ENCODE data around the gene WDR70. TPM values are rescaled to one million over a fixed set of nuclear protein-coding genes. Genes with fewer than 3 reads are reported as not detected.

WDR70 gene
- polyA plus RNA-seq, 1 of the 3 experiments (the other 2 are of a cell fraction): 14.2 TPM

GRCh38 chr5:37496902-37497445, 117.9 kb downstream of the WDR70 start:
- Histone ChIP-seq H3K9me3 (no peaks in the 10 kb centered on the region), H3K36me3 (replicated peaks in 1 of 2; ENCODE audit: control insufficient read depth in 1 of 2, insufficient read depth in 2 of 2, low read length in 1 of 2) (no peaks in the 10 kb centered on the region), H3K79me2 (ENCODE audit: insufficient read depth) (peaks cover 11% of the 10 kb centered on the region; the same call in 1 of the 2 replicates), H3K9ac (no peak overlapping the region), H2AFZ (ENCODE audit: low read depth) (no peak overlapping the region), H3K4me1 (ENCODE audit: control insufficient read depth in 1 of 2, insufficient read depth in 2 of 2, low read depth in 1 of 2, low read length in 1 of 2) (peaks cover 0 to 9% of the 10 kb centered on the region in 2 experiments; a peak in 1 of 4 replicates), H3F3A (replicated peaks; ENCODE audit: insufficient read depth) (peaks cover 11% of the 10 kb centered on the region), H3K27me3 (ENCODE audit: insufficient read depth) (no peaks in the 10 kb centered on the region), H4K20me1 (ENCODE audit: insufficient read depth) (no peaks in the 10 kb centered on the region), H3K9me2 (no peaks in the 10 kb centered on the region), H3K27ac (ENCODE audit: low read depth in 2 of 2, low read length in 1 of 2) (no peak overlapping the region), H3K4me2 (no peak overlapping the region), H3K4me3 (ENCODE audit: low read depth in 2 of 2, low read length in 1 of 2) (no peak overlapping the region)
- no peak for DNase-seq
- CTCF ChIA-PET: no interaction called here
- POLR2A ChIA-PET: no interaction called here
- 95% methylated on average over 3 of the region's 3 CpGs for WGBS (ENCODE audit: low lambda C conversion rate)
- no peak for TF ChIP-seq YY1 (IDR thresholded peaks at IDR 0.05; ENCODE audit: low read depth)
- TF ChIP-seq PBX3 (IDR thresholded peaks at IDR 0.05): no peak
- no peak for TF ChIP-seq IRF3 (IDR thresholded peaks at IDR 0.05; ENCODE audit: low read depth, low read length)
- no peak for TF ChIP-seq JUND (IDR thresholded peaks at IDR 0.05)
- TF ChIP-seq, protein P1, sequence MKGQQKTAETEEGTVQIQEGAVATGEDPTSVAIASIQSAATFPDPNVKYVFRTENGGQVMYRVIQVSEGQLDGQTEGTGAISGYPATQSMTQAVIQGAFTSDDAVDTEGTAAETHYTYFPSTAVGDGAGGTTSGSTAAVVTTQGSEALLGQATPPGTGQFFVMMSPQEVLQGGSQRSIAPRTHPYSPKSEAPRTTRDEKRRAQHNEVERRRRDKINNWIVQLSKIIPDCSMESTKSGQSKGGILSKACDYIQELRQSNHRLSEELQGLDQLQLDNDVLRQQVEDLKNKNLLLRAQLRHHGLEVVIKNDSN (IDR thresholded peaks at IDR 0.05; ENCODE audit: borderline replicate concordance, low read depth): no peak
- TF ChIP-seq SIN3A (IDR thresholded peaks at IDR 0.05; ENCODE audit: borderline replicate concordance, low read depth, low read length): no peak
- TF ChIP-seq SMC3 (IDR thresholded peaks at IDR 0.05; ENCODE audit: low read depth, low read length): no peak
- TF ChIP-seq RXRA (IDR thresholded peaks at IDR 0.05; ENCODE audit: borderline replicate concordance, low read depth): no peak
- TF ChIP-seq MAX (IDR thresholded peaks at IDR 0.05; ENCODE audit: low read depth): no peak
- no peak for TF ChIP-seq TCF12 (IDR thresholded peaks at IDR 0.05)

GRCh38 chr5:37501152-37501551, 122.0 kb downstream of the WDR70 start:
- Histone ChIP-seq H3F3A (replicated peaks; ENCODE audit: insufficient read depth) (no peaks in the 10 kb centered on the region), H4K20me1 (ENCODE audit: insufficient read depth) (no peaks in the 10 kb centered on the region), H3K27me3 (ENCODE audit: insufficient read depth) (no peaks in the 10 kb centered on the region), H3K4me1 (ENCODE audit: control insufficient read depth in 1 of 2, insufficient read depth in 2 of 2, low read depth in 1 of 2, low read length in 1 of 2) (no peaks in the 10 kb centered on the region; a peak in 1 of 4 replicates), H3K36me3 (replicated peaks in 1 of 2; ENCODE audit: control insufficient read depth in 1 of 2, insufficient read depth in 2 of 2, low read length in 1 of 2) (no peaks in the 10 kb centered on the region), H3K27ac (ENCODE audit: low read depth in 2 of 2, low read length in 1 of 2) (no peak overlapping the region), H3K4me2 (no peak overlapping the region), H3K9me3 (no peaks in the 10 kb centered on the region), H2AFZ (ENCODE audit: low read depth) (no peak overlapping the region), H3K9me2 (no peaks in the 10 kb centered on the region), H3K79me2 (ENCODE audit: insufficient read depth) (peaks cover 14% of the 10 kb centered on the region; the same call in 1 of the 2 replicates), H3K9ac (no peak overlapping the region), H3K4me3 (ENCODE audit: low read depth in 2 of 2, low read length in 1 of 2) (no peak overlapping the region)
- ChIA-PET POLR2A (no interaction called here), CTCF (interaction anchor here (0.7 kb wide), 1 partner anchor 261 kb away, joined by 3 read pairs; no protein-coding TSS in a partner anchor)
- 88% methylated on average over 1 of the region's 1 CpG for WGBS (ENCODE audit: low lambda C conversion rate)
- TF ChIP-seq RAD21 (IDR thresholded peaks at IDR 0.05; ENCODE audit: low read length): no peak
- DNase-seq: no peak
